Activated CD4-positive, alpha-beta T cell treated with anti-CD3 and anti-CD28 coated beads, Interleukin-2, amount 10 ng/mL, durations not matched to agents 7 days and 5 days (primary cell): ENCODE measurements around the gene DBT. TPM values are rescaled to one million over a fixed set of nuclear protein-coding genes. Genes with fewer than 3 reads are reported as not detected.

Source experiments
- CTCF ChIA-PET: fragments of 350-600 bp; sonication (Branson Sonifier 250); formaldehyde crosslinking; loops from one replicate; lab custom pipeline; 2021; ENCODE audit warnings: antibody characterized with exemption; lab: Charles Lee
- POLR2A ChIA-PET: fragments of 350-600 bp; sonication (Branson Sonifier 250); formaldehyde crosslinking; loops from one replicate; lab custom pipeline; 2021; ENCODE audit warnings: antibody characterized with exemption; lab: Charles Lee
- DNase-seq: peaks from one replicate; pipeline ENCODE4 v3.0.0-alpha.2; 2020
- H3K27ac Mint-ChIP-seq: one replicate; pipeline ENCODE4 v1.8.0; 2021; ENCODE audit warnings: mild to moderate bottlenecking, moderate library complexity, mixed read lengths
- H3K27me3 Mint-ChIP-seq: one replicate; pipeline ENCODE4 v1.8.0; 2021; ENCODE audit warnings: mixed read lengths
- H3K36me3 Mint-ChIP-seq: one replicate; pipeline ENCODE4 v1.8.0; 2021; ENCODE audit warnings: low read depth, mixed read lengths
- H3K4me1 Mint-ChIP-seq: one replicate; pipeline ENCODE4 v1.8.0; 2021; ENCODE audit warnings: mixed read lengths
- H3K4me3 Mint-ChIP-seq: one replicate; pipeline ENCODE4 v1.8.0; 2021; ENCODE audit warnings: mild to moderate bottlenecking, moderate library complexity, mixed read lengths
- H3K9me3 Mint-ChIP-seq: one replicate; pipeline ENCODE4 v1.8.0; 2021; ENCODE audit warnings: mixed read lengths
- total RNA-seq, 2 experiments: library from RNA; stranded (reverse); gene quantifications; one replicate each; pipeline ENCODE4 v1.2.3, GENCODE V29; 2021

The DBT gene
- total RNA-seq, 2 experiments from 2014 or later: 10.3 to 10.7 TPM

DNA sequence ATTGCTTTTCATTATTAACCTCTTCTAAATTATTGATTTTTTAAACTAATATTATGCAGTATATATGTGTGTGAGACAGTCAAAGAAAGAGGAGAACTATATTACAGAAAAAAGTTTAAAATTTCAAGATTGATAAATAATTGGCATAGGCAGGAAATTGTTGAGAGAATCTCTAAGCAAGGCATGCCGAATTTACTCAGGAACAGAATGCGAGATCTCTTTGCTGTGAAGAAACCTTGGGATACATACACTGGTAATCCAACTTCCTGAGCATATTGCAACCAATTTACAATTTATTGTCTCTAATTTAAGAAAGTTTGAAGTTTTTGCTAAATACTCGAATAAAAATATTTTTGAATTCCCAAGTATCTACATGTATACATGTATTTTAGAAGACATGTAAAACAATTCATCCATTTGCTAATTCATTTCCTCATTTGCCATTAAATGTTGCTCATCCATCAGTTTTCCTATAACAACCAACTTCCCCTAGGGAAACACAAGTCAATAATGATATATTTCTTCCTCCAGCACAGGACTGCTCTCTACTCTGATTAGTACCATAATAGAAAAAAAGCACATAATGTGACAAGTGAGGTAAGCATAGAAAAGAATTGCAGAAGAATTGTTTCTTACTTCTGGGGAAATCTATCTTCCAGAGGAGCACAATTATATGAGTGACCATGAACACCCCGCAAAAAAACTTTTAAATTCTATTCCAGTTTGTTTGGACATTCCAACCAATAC lies 72.2 kb downstream of the DBT start:
- ChIA-PET CTCF (no interaction called here), POLR2A (interaction anchor here (0.6 kb wide), 1 partner anchor 123 kb away, joined by 4 read pairs; no protein-coding TSS in a partner anchor)
- H3K9me3 Mint-ChIP-seq: no peaks in the 10 kb centered on the region

DNA sequence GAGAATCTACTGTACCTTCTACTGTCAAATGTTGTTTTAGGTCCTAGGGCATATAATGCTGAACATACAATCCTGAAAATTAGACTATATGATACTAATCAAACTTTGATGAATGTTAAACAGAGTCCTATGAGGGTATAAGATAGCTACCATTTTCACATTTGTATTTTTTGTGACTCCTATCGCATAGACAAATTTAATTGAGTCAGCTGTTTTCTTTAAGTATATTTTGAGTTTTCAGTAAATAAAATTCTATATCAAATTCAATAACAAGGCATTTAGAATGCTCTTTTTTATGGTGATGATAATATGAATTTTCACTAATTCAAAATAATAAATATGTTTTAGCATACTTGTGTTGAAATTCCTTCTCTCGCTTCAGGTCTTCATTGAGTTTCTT lies 81.6 kb downstream of the DBT start:
- Mint-ChIP-seq H3K4me1 (no peaks in the 10 kb centered on the region), H3K27ac (no peak overlapping the region), H3K36me3 (no peaks in the 10 kb centered on the region), H3K27me3 (no peaks in the 10 kb centered on the region), H3K9me3 (no peaks in the 10 kb centered on the region), H3K4me3 (no peak overlapping the region)
- POLR2A ChIA-PET: no interaction called here
- CTCF ChIA-PET: interaction anchor here (1.2 kb wide), 1 partner anchor 20 kb away, joined by 3 read pairs; no protein-coding TSS in a partner anchor
- DNase-seq: no peak

More for the DNA sequence above, 72.2 kb downstream of the DBT start:
- H3K27me3 Mint-ChIP-seq: peaks cover 5% of the 10 kb centered on the region
- H3K27ac Mint-ChIP-seq: no peak overlapping the region
- H3K36me3 Mint-ChIP-seq: no peaks in the 10 kb centered on the region
- H3K4me3 Mint-ChIP-seq: no peak overlapping the region
- DNase-seq: no peak
- no peaks in the 10 kb centered on the region for H3K4me1 Mint-ChIP-seq

DNA sequence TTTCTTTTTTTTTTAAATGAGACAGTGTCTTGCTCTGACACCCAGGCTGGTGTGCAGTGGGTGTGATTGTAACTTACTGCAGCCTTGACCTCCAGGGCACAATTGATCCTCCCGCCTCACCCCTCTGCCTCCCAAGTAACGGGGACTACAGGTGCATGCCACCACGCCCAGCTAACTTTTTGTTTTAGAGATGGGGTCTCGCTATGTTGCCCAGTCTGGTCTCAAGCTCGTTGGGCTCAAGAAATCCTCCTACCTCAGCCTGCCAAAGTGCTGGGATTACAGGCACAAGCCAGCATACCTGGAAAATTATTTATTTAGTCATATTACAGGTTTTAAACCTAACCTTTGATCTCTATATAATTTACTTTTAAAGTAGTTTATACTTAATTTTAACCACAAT lies 84.9 kb downstream of the DBT start:
- no peak for DNase-seq
- H3K27ac Mint-ChIP-seq: no peak overlapping the region
- H3K4me1 Mint-ChIP-seq: no peaks in the 10 kb centered on the region
- H3K27me3 Mint-ChIP-seq: no peaks in the 10 kb centered on the region
- CTCF ChIA-PET: interaction anchor here (0.8 kb wide), 1 partner anchor 81 kb away, joined by 4 read pairs; no protein-coding TSS in a partner anchor
- H3K9me3 Mint-ChIP-seq: no peaks in the 10 kb centered on the region
- POLR2A ChIA-PET: no interaction called here
- no peaks in the 10 kb centered on the region for H3K36me3 Mint-ChIP-seq
- no peak overlapping the region for H3K4me3 Mint-ChIP-seq

DNA sequence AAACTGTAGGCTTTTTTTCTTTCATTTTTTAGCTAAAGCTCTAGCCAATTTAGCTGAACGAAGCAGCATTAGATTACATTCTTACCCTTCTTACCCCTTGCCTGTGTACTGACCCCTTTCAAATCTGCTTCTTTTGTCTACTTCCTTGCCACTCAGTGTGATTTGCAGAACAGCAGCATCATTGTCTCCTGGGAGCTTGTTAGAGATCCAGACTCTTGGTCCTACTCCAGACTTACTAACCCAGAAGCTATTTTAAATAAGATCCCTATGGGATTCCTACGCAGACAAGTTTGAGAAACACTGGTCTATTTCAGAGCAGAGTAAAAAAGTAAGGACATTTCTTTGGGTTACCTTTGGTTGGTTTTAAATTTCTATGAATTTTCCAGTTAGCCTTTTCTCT lies 85.4 kb downstream of the DBT start:
- ChIA-PET POLR2A (interaction anchor here (0.5 kb wide), 1 partner anchor 113 kb away, joined by 7 read pairs; no protein-coding TSS in a partner anchor), CTCF (interaction anchor here (0.8 kb wide), 1 partner anchor 82 kb away, joined by 4 read pairs; no protein-coding TSS in a partner anchor)
- Mint-ChIP-seq H3K27me3 (no peaks in the 10 kb centered on the region), H3K9me3 (no peaks in the 10 kb centered on the region), H3K4me1 (no peaks in the 10 kb centered on the region), H3K27ac (no peak overlapping the region), H3K4me3 (no peak overlapping the region), H3K36me3 (no peaks in the 10 kb centered on the region)
- DNase-seq: no peak

DNA sequence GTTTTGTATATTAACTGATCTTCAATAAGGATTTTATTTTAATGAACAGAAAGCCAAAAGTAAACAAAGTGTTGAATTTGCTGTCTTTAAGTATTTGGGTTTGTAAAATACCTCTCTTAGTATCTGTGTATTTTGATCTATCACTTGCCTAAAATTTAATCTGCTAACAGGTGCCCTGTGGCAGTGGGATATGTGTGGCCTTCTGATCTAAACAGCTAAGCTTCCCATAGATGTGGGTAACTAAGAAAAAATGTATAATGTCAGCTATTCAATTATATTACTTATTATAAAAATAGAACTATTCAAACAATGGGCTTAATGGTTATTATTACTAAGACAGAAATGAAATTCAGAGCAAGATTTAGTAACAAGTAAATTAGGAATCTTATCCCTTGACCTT lies 86.8 kb downstream of the DBT start:
- Mint-ChIP-seq H3K36me3 (no peaks in the 10 kb centered on the region), H3K27me3 (no peaks in the 10 kb centered on the region), H3K4me3 (no peak overlapping the region), H3K9me3 (no peaks in the 10 kb centered on the region), H3K27ac (no peak overlapping the region), H3K4me1 (no peaks in the 10 kb centered on the region)
- ChIA-PET CTCF (no interaction called here), POLR2A (no interaction called here)
- no peak for DNase-seq

DNA sequence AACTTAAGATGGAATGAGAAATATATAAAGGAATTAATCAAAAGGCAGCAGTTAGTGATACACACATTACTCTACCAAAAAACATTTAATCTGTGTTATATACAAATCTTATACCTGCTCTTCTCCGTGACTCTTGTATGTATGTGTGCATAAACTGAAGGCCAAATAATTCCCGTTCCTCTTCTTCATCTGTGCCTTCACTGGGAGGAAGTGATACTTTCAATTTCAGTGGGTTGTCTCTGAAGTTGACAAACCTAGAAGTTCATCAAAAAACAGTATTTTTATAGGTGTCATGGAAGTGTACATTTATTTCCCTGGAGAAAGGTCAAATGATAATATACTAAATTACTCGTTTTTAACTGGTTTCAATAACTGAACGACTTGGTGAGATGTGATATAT lies 97.4 kb downstream of the DBT start:
- CTCF ChIA-PET: no interaction called here
- peaks cover 8% of the 10 kb centered on the region for H3K4me1 Mint-ChIP-seq
- peaks cover 16% of the 10 kb centered on the region for H3K36me3 Mint-ChIP-seq
- H3K4me3 Mint-ChIP-seq: no peak overlapping the region
- H3K27ac Mint-ChIP-seq: no peak overlapping the region
- POLR2A ChIA-PET: no interaction called here
- no peaks in the 10 kb centered on the region for H3K9me3 Mint-ChIP-seq
- no peaks in the 10 kb centered on the region for H3K27me3 Mint-ChIP-seq
- no peak for DNase-seq

DNA sequence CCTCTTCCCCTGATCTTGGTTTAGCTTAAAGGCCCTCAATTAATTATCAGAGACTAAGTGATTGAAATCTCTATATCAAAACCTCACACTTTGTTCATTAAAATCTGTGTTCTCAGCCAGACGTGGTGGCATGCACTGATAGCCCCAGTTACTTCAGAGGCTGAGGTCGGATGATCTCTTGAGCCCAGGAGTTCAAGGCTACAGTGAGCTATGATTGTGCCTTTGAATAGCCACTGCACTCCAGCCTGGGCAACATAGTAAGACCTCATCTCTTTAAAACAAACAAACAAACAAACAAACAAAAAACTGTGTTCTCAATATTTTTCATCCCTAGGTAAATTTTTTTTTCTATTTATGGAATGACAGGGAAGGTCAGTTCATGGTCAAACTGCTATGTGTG lies 98.0 kb downstream of the DBT start:
- ChIA-PET CTCF (interaction anchor here (0.9 kb wide), 1 partner anchor 9 kb away, joined by 3 read pairs; no protein-coding TSS in a partner anchor), POLR2A (no interaction called here)
- Mint-ChIP-seq H3K36me3 (peaks cover 17% of the 10 kb centered on the region), H3K9me3 (no peaks in the 10 kb centered on the region), H3K27me3 (no peaks in the 10 kb centered on the region), H3K27ac (no peak overlapping the region), H3K4me1 (peaks cover 8% of the 10 kb centered on the region), H3K4me3 (no peak overlapping the region)
- DNase-seq: no peak

DNA sequence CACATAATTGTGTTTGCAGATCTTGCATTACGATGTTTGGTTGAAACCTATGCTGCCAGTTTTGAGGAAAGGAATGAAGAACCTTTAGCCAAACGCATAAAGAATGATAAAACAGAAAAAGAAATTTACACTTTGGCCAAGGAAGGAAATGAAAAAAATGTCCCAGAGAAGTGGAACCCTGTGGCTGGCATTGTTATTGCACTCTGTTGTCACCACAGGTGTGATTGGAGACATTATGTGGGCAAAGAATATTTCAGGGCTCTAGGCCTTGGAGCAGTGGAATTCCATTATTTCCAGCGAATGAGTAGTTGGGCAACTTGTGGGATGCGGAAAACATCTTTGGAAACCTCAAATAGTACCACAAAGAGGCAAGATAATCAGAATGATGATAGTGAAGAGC lies 101.8 kb downstream of the DBT start:
- Mint-ChIP-seq H3K4me3 (no peak overlapping the region), H3K9me3 (no peaks in the 10 kb centered on the region), H3K27ac (no peak overlapping the region), H3K36me3 (peaks cover 38% of the 10 kb centered on the region), H3K4me1 (peaks cover 8% of the 10 kb centered on the region), H3K27me3 (no peaks in the 10 kb centered on the region)
- DNase-seq: no peak
- ChIA-PET POLR2A (no interaction called here), CTCF (interaction anchor here (0.5 kb wide), 1 partner anchor 28 kb away, joined by 3 read pairs; no protein-coding TSS in a partner anchor)

DNA sequence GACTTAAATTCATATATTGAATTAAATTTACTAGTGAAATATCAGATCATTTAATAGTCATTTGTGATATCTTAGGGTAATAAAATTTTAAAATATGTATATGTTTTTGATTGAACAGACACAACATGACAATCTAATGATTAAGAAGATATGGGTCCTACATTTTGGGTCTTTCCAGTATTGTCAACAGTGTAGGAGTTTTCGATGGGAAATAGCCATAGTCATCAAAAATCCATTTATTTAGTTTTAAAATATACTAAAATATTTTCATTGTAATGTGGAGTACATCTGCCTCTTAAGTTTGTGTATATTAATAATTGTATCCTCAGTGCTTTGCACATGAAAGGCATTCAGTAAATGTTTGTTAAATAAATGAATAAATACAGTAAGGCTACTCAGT lies 102.7 kb downstream of the DBT start:
- H3K4me1 Mint-ChIP-seq: peaks cover 3% of the 10 kb centered on the region
- peaks cover 42% of the 10 kb centered on the region for H3K36me3 Mint-ChIP-seq
- H3K27ac Mint-ChIP-seq: no peak overlapping the region
- no peak for DNase-seq
- no peak overlapping the region for H3K4me3 Mint-ChIP-seq
- no peaks in the 10 kb centered on the region for H3K27me3 Mint-ChIP-seq
- ChIA-PET POLR2A (no interaction called here), CTCF (interaction anchor here (1.5 kb wide), 1 partner anchor 11 kb away, joined by 4 read pairs; no protein-coding TSS in a partner anchor)
- no peaks in the 10 kb centered on the region for H3K9me3 Mint-ChIP-seq

DNA sequence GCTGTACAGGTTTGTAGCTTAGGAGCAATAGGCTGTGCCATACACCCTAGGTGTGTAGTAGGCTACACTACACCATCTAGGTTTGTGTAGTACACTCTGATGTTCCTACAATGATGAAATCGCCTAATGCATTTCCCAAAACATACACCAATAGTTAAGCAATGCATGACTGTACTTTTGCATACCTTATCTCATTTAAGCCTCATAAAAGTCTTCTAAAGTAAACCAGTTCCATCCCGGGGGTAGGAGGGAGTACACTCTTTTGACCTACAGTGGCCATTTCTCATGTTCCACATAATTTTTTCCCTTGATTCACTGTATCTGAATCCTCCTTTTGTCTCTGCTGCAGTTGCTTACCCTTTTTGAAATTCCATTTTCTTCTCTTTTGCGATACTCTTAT lies 104.5 kb downstream of the DBT start:
- peaks cover 50% of the 10 kb centered on the region for H3K36me3 Mint-ChIP-seq
- no peak for DNase-seq
- no peaks in the 10 kb centered on the region for H3K9me3 Mint-ChIP-seq
- ChIA-PET POLR2A (no interaction called here), CTCF (interaction anchor here (1.6 kb wide), 1 partner anchor 12 kb away, joined by 3 read pairs; the partner anchor contains the start of genes SASS6 and TRMT13)
- H3K27ac Mint-ChIP-seq: no peak overlapping the region
- no peaks in the 10 kb centered on the region for H3K4me1 Mint-ChIP-seq
- H3K4me3 Mint-ChIP-seq: no peak overlapping the region
- no peaks in the 10 kb centered on the region for H3K27me3 Mint-ChIP-seq

DNA sequence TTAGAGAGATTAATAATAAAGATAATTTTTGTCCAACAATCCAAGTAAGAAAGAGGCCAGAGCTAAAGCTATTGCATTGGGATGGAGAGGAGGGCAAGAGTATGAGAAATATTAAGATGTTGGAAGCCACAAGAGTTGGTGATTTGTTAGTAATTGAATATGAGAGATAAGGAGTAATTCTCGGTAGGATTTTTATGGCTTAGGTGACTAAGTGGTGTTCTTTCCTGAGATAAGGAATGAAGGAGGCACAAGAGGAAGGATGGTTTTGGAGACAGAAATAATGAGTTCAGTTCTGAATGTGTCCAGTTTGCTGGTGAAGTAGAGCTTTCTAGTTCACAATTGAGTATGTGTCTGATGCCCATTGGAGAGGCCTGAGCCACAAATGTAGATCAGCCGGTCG lies 107.3 kb downstream of the DBT start:
- Mint-ChIP-seq H3K36me3 (peaks cover 62% of the 10 kb centered on the region), H3K4me3 (no peak overlapping the region), H3K4me1 (no peaks in the 10 kb centered on the region), H3K27me3 (no peaks in the 10 kb centered on the region), H3K27ac (no peak overlapping the region), H3K9me3 (no peaks in the 10 kb centered on the region)
- CTCF ChIA-PET: interaction anchor here (1.0 kb wide), 2 partner anchors 9 kb away, joined by 3 to 4 read pairs; partner anchors contain the start of genes SASS6 and TRMT13
- POLR2A ChIA-PET: no interaction called here
- no peak for DNase-seq

DNA sequence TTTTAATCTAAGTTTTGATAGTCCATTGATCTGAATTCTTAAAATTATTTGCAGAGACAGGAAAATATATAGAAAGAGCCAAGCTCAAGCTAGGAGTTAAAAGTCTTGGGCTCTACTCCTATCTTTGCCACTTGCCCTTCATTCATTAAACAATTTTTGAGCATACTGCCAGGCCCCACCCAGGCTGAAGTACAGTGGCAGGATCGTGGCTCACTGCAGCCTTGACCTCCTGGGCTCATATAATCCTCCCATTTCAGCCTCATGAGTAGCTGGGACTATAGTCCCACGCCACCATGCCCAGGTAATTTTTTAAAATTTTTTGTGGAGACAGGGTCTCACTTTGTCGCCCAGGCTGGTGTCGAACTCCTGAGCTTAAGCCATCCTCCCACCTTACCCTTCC lies 108.4 kb downstream of the DBT start:
- H3K4me3 Mint-ChIP-seq: no peak overlapping the region
- H3K4me1 Mint-ChIP-seq: peaks cover 2% of the 10 kb centered on the region
- no peak overlapping the region for H3K27ac Mint-ChIP-seq
- POLR2A ChIA-PET: no interaction called here
- no peaks in the 10 kb centered on the region for H3K9me3 Mint-ChIP-seq
- no peaks in the 10 kb centered on the region for H3K27me3 Mint-ChIP-seq
- no peak for DNase-seq
- CTCF ChIA-PET: no interaction called here
- peaks cover 66% of the 10 kb centered on the region for H3K36me3 Mint-ChIP-seq

DNA sequence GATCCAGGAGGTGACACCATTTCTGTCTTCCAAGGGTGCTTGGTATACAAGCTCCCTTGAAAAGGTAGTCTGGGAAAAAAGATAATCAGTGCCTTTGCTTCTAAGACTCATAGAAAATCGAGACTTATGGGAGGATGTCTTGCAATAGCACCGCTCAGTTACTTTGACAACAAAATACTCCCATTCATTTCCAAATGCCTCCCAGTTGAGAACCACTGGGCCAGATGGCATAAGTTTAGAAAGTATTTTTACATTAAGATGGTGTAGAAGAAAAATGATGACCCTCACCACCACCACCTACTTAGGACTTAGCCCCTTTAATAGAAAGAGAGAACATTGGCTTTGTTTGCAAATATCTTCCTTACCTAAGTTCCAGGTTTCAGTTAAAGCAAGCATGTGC lies 112.0 kb downstream of the DBT start:
- Mint-ChIP-seq H3K4me1 (peaks cover 24% of the 10 kb centered on the region), H3K27me3 (no peaks in the 10 kb centered on the region), H3K27ac (no peak overlapping the region), H3K9me3 (no peaks in the 10 kb centered on the region), H3K4me3 (no peak overlapping the region), H3K36me3 (peaks cover 50% of the 10 kb centered on the region)
- ChIA-PET CTCF (no interaction called here), POLR2A (no interaction called here)
- no peak for DNase-seq
